ENCODE measurements around the gene RAVER2.
"Not testable (repeated sequence)": the region's sequence is repeated elsewhere in the genome, so short reads cannot be mapped to it uniquely, and the experiment has no call there.

The RAVER2 gene

GRCh38 chr1:64801851-64802523, 57.1 kb downstream of the RAVER2 start:
- no peak for DNase-seq (ENCODE audit: low read depth in 1 of 2, low spot score in 1 of 2)

DNA sequence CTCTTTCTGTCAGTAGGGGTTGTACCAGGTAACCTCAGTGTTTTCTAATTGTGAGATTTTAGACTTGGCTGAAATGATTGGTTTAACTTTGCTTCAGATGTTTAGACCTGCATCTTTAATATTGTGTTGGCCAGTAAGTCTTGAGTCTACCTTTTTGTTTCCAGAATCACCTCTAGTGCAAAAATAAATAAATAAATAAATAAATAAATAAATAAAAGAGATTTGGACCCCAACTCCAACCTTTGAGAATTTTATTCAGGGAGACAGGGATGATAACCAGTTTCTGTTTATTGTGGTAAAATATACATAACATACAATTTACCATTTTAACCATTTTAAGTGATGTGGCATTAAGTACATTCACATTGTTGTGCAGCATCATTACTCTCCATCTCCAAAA, 64.4 kb downstream of the RAVER2 start:
- DNase-seq (ENCODE audit: low read depth in 1 of 2, low spot score in 1 of 2) = no peak

- no peak for DNase-seq (ENCODE audit: low read depth in 1 of 2, low spot score in 1 of 2)
These were observed 65.1 kb downstream of the RAVER2 start for GRCh38 chr1:64810001-64810400.

DNA sequence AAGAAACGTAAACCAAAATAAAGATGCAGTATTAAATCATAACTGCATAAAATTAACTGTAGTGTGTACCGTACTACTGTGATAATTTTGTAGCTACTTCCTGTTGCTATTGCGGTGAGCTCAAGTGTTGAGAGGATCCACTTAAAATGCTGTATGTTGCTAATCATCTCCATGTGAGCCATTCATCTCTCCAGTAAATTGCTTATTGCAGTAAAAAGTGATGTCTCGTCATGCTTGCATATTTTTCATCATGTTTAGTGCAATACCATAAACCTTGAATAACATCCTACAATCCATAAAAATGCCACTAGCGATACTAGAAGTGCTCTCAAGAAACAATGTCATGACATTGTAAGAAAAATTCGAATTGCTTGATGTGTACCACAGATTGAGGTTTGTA, 66.3 kb downstream of the RAVER2 start:
- no peak for DNase-seq (ENCODE audit: low read depth in 1 of 2, low spot score in 1 of 2)

DNA sequence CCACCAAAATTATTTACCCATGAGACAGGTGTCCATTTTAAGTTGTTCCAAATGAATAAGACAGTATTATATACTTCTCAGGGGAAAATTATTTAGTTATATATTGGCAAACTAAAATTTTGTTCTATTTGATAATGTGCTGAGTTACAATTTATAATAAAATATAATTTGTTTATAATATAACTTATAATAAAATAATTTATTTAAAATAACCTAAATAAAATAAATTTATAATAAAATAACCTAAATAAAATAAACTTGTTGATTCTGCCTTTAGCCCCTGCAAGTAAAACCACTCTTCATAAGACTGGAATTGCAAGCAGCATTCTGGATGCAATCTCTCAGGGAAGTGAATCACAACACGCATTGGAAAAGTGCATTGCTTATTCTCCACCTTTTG, 69.6 kb downstream of the RAVER2 start:
- no peak for DNase-seq (ENCODE audit: low read depth in 1 of 2, low spot score in 1 of 2)

DNA sequence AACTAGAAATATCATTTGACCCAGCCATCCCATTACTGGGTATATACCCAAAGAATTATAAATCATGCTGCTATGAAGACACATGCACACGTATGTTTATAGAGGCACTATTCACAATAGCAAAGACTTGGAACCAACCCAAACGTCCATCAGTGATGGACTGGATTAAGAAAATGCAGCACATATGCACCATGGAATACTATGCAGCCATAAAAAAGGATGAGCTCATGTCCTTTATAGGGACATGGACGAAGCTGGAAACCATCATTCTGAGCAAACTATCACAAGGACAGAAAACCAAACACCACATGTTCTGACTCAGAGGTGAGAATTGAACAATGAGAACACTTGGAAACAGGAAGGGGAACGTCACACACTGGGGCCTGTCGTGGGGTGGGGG, 72.5 kb downstream of the RAVER2 start:
- DNase-seq (ENCODE audit: low read depth in 1 of 2, low spot score in 1 of 2) = not testable (repeated sequence)

DNA sequence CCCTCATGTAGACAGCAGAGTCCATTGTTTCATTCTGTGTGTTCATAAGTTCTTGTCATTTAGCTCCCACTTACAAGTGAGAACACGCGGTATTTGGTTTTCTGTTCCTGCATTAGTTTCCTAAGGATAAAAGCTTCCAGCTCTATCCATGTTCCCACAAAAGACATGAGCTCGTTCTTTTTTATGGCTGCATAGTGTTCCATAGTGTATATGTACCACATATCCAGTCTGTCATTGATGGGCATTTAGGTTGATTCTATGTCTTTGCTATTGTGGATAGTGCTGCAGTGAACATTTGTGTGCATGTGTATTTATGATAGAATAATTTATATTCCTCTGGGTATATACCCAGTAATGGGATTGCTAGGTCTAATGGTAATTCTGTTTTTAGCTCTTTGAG, 75.7 kb downstream of the RAVER2 start:
- DNase-seq (ENCODE audit: low read depth in 1 of 2, low spot score in 1 of 2) = not testable (repeated sequence)

- DNase-seq (ENCODE audit: low read depth in 1 of 2, low spot score in 1 of 2) = no peak
These were observed 77.7 kb downstream of the RAVER2 start for GRCh38 chr1:64822621-64823020.

GRCh38 chr1:64823691-64824476, 79.0 kb downstream of the RAVER2 start:
- DNase-seq (ENCODE audit: low read depth in 1 of 2, low spot score in 1 of 2) = peak in 1 of 2 donors; percentile 22

DNA sequence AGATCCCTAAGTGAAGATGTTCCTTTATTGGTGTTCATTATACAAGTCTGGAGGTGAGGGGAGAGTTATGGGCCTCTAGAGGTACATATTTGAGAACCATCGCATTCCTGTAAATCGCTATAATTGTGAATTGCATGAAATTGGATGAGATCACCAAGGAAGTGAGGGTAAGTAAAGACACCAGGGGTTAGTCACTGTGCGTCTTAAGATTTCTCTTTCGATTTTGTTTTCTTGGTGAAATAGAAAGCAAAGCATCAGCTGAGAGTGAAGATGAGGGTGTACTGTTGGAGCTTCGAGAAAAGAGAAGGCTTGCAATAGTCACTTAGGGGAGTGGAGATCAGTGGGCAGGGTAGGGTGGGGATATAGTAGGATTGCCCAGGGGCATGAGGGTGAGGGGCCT, 82.1 kb downstream of the RAVER2 start:
- no peak for DNase-seq (ENCODE audit: low read depth in 1 of 2, low spot score in 1 of 2)

GRCh38 chr1:64828829-64829228, 84.0 kb downstream of the RAVER2 start:
- no peak for DNase-seq (ENCODE audit: low read depth in 1 of 2, low spot score in 1 of 2)

GRCh38 chr1:64829411-64830029, 84.6 kb downstream of the RAVER2 start:
- no peak for DNase-seq (ENCODE audit: low read depth in 1 of 2, low spot score in 1 of 2)

GRCh38 chr1:64830030-64830651, 85.3 kb downstream of the RAVER2 start:
- DNase-seq (ENCODE audit: low read depth in 1 of 2, low spot score in 1 of 2) = no peak

- DNase-seq (ENCODE audit: low read depth in 1 of 2, low spot score in 1 of 2) = no peak
These were observed 89.9 kb downstream of the RAVER2 start for GRCh38 chr1:64834734-64835133.

DNA sequence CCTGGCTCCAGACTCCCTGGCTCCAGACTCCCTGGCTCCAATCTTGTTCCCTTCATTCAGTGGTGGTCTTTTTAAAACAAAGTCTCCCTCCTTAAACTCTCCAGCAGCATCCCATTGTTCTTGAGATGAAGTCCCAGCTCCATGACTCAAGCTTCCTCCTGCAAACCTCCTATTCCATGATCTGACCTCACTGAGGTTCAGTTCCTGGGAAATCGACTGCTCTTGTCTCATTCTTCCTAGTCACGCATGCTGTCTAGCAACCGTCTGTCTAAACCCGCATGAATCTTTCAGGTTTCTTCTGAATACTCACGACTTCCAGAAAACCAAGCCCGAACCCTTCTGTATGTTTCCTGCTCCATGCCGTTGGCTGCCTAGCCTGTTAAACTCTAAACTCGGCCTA, 91.9 kb downstream of the RAVER2 start:
- DNase-seq (ENCODE audit: low read depth in 1 of 2, low spot score in 1 of 2) = no peak

- DNase-seq (ENCODE audit: low read depth in 1 of 2, low spot score in 1 of 2) = no peak
These were observed 93.6 kb downstream of the RAVER2 start for GRCh38 chr1:64838486-64838885.

GRCh38 chr1:64839261-64839660, 94.4 kb downstream of the RAVER2 start:
- DNase-seq (ENCODE audit: low read depth in 1 of 2, low spot score in 1 of 2) = no peak

GRCh38 chr1:64839732-64840405, 95.0 kb downstream of the RAVER2 start:
- no peak for DNase-seq (ENCODE audit: low read depth in 1 of 2, low spot score in 1 of 2)

- no peak for DNase-seq (ENCODE audit: low read depth in 1 of 2, low spot score in 1 of 2)
These were observed 96.6 kb downstream of the RAVER2 start for GRCh38 chr1:64841330-64842065.

DNA sequence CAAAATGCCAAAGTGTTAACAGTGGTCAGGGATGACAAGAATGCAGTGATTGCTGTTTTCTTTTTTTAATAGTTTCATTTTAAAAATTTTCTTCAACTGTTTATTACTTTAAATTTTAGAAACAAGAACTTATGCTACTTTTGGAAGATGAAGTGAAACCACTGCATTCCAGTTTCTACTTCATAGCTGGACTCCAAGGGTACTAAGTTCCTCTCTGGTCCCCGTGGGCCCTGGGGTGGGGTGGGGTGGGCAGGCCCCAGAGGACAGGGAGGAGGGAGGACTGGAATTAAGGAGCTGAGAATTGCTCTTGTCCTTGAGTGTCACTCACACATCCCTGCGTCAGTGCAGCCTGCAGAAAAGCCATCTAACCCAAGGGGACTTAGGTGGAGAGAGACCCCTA, 97.3 kb downstream of the RAVER2 start:
- DNase-seq (ENCODE audit: low read depth in 1 of 2, low spot score in 1 of 2) = no peak

DNA sequence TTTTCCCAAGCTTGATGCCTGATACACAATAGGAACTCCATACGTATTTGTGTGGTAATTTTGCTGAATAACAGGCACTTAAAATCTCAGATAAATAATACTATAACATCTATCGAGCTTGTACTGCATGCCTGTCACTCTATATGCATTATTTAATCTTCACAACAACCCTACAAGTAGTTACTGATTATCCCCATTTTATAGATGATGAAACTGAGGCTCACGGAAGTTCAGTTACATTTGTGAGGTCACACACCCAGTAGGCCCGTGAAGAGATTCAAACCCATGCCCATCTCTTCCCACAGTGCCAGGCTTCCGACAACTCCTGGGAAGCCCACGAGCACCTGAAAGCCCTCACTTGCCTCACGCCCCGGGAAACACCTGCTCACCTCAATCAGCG, 98.8 kb downstream of the RAVER2 start:
- no peak for DNase-seq (ENCODE audit: low read depth in 1 of 2, low spot score in 1 of 2)
